ENCODE data around the gene HMGB4.

DNA sequence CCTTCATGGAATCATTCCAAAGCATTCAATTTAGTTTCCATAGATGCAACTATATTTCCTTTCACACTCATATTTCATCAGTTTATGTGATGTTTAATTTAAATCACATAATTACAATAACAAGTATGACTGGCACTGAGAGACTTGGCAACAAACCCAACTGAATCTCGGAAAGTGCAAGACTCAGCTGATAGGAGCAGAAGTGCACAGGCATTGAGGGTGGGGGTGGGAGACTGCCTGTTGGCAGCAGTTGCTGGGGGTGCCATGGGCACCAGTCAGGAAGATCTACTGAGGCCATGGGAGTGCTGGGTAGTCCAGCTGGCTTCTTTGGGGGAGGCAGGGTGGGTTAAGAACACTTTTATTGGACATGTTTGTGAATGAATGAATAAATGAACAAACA, 10.4 kb upstream of the HMGB4 start:
- TF ChIP-seq POLR2A (IDR thresholded peaks at IDR 0.05), result no peak
- TF ChIP-seq, protein P1, sequence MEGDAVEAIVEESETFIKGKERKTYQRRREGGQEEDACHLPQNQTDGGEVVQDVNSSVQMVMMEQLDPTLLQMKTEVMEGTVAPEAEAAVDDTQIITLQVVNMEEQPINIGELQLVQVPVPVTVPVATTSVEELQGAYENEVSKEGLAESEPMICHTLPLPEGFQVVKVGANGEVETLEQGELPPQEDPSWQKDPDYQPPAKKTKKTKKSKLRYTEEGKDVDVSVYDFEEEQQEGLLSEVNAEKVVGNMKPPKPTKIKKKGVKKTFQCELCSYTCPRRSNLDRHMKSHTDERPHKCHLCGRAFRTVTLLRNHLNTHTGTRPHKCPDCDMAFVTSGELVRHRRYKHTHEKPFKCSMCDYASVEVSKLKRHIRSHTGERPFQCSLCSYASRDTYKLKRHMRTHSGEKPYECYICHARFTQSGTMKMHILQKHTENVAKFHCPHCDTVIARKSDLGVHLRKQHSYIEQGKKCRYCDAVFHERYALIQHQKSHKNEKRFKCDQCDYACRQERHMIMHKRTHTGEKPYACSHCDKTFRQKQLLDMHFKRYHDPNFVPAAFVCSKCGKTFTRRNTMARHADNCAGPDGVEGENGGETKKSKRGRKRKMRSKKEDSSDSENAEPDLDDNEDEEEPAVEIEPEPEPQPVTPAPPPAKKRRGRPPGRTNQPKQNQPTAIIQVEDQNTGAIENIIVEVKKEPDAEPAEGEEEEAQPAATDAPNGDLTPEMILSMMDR (IDR thresholded peaks at IDR 0.05), result no peak
